HepG2 (cell line): ENCODE measurements around the gene ESF1. TPM values are rescaled to one million over a fixed set of nuclear protein-coding genes. Genes with fewer than 3 reads are reported as not detected.

ENCODE experiments used
- ATM ChIP-seq: fragments of 450-650 bp; IDR thresholded peaks from 2 replicates; pipeline ENCODE4 v1.7.1; 2017; ENCODE audit warnings: mild to moderate bottlenecking, borderline replicate concordance
- FOXJ3 ChIP-seq: sonication (generic); formaldehyde crosslinking; IDR thresholded peaks from 2 replicates; pipeline ENCODE4 v1.4.0; 2020; ENCODE audit warnings: missing genetic modification reagents, mild to moderate bottlenecking, borderline replicate concordance
- GTF2F1 ChIP-seq: fragments of 150-350 bp; IDR thresholded peaks from 2 replicates; pipeline ENCODE4 v1.6.1; 2014; ENCODE audit warnings: low read length
- HMGXB3 ChIP-seq: sonication (generic); formaldehyde crosslinking; IDR thresholded peaks from 2 replicates; pipeline ENCODE4 v1.4.0; 2020; ENCODE audit warnings: missing genetic modification reagents, borderline replicate concordance
- IRF1 ChIP-seq: sonication (generic); formaldehyde crosslinking; IDR thresholded peaks from 2 replicates; pipeline ENCODE4 v1.4.0; 2020; ENCODE audit warnings: low read depth, mild to moderate bottlenecking, missing genetic modification reagents
- KLF15 ChIP-seq: sonication (generic); formaldehyde crosslinking; IDR thresholded peaks from 2 replicates; pipeline ENCODE4 v1.8.1; 2023; ENCODE audit warnings: borderline replicate concordance, mild to moderate bottlenecking, inconsistent platforms, missing genetic modification reagents, mixed read lengths
- LCORL ChIP-seq, 2 experiments: fragments of 450-650 bp in 1 of 2; sonication (generic) in 1 of 2; formaldehyde crosslinking in 1 of 2; IDR thresholded peaks; 2 replicates each; pipeline versions ENCODE4 v1.5.0 to v1.6.1; 2017 to 2020; ENCODE audit warnings: antibody characterized with exemption in 1 of 2, missing genetic modification reagents in 1 of 2
- NR2F1 ChIP-seq, 2 experiments: fragments of 450-650 bp in 1 of 2; formaldehyde crosslinking in 1 of 2; IDR thresholded peaks; 2 replicates each; pipeline versions ENCODE4 v1.5.0 to v1.6.1; 2016 to 2020; ENCODE audit warnings: mild to moderate bottlenecking in 1 of 2, missing compliant biosample characterization in 1 of 2, missing genetic modification reagents in 1 of 2, moderate library complexity in 1 of 2
- RNF2 ChIP-seq: fragments of 450-650 bp; conservative IDR thresholded peaks from 2 replicates; pipeline ENCODE4 v1.6.1; 2016; ENCODE audit warnings: low read depth
- TCF12 ChIP-seq, 2 experiments: fragments of 450-650 bp in 1 of 2; sonication (generic) in 1 of 2; formaldehyde crosslinking in 1 of 2; IDR thresholded peaks; 2 replicates each; pipeline versions ENCODE4 v1.6.1 to v1.8.0; 2017 to 2022; ENCODE audit warnings: antibody characterized with exemption in 1 of 2, mild to moderate bottlenecking in 1 of 2, missing genetic modification reagents in 1 of 2, moderate library complexity in 1 of 2
- THRA ChIP-seq: sonication (generic); formaldehyde crosslinking; IDR thresholded peaks from 2 replicates; pipeline ENCODE4 v1.4.0; 2020; ENCODE audit warnings: missing genetic modification reagents, borderline replicate concordance
- ZBTB39 ChIP-seq: sonication (generic); formaldehyde crosslinking; IDR thresholded peaks from 2 replicates; pipeline ENCODE4 v1.5.0; 2020; ENCODE audit warnings: missing genetic modification reagents
- ZBTB8A ChIP-seq: sonication (generic); formaldehyde crosslinking; IDR thresholded peaks from 2 replicates; pipeline ENCODE4 v1.4.0; 2020; ENCODE audit warnings: mild to moderate bottlenecking, low read depth, missing genetic modification reagents, borderline replicate concordance
- ZNF276 ChIP-seq: sonication (generic); formaldehyde crosslinking; IDR thresholded peaks from 2 replicates; pipeline ENCODE4 v1.4.0; 2020; ENCODE audit warnings: mild to moderate bottlenecking, low read depth, missing genetic modification reagents
- ZNF3 ChIP-seq: IDR thresholded peaks from 2 replicates; pipeline ENCODE4 v1.7.0; 2017; ENCODE audit warnings: inconsistent platforms
- ZNF619 ChIP-seq: sonication (generic); formaldehyde crosslinking; IDR thresholded peaks from 2 replicates; pipeline ENCODE4 v1.4.0; 2020; ENCODE audit warnings: mild to moderate bottlenecking, missing genetic modification reagents
- ZNF780A ChIP-seq: sonication (generic); formaldehyde crosslinking; IDR thresholded peaks from 2 replicates; pipeline ENCODE4 v1.8.0; 2022; ENCODE audit warnings: mild to moderate bottlenecking, missing genetic modification reagents, moderate library complexity
- polyA plus RNA-seq, 8 experiments: library from polyadenylated mRNA; depleted of rRNA in 3 of 8; stranded (reverse) in 7 of 8; unstranded in 1 of 8; fragments of >200 nt; fragmentation: Illumina TruSeq in 4 of 8; extraction: Trizol in 4 of 8; gene quantifications; 2 replicates each; pipeline versions ENCODE4 v1.2.1 to v1.2.3, GENCODE V29; 2011 to 2016; ENCODE audit warnings: low read depth in 4 of 8, missing spikeins in 1 of 8, mixed read lengths in 1 of 8; ENCODE audit not compliant: insufficient read depth in 1 of 8
- total RNA-seq, 5 experiments: library from RNA; depleted of rRNA; stranded (reverse); fragments of >200 nt; fragmentation: Illumina TruSeq; extraction: Trizol; gene quantifications; 2 replicates each; pipeline ENCODE4 v1.2.3, GENCODE V29; 2016; ENCODE audit warnings: low read depth in 1 of 5

Gene ESF1
- total and polyA plus RNA-seq, 2 of the 13 experiments (the other 11 are each of a cell fraction or from before 2014, with no cell fraction given): 7.3 to 66.9 TPM

GRCh38 chr20:13800728-13801134 is 16.0 kb upstream of the ESF1 start (continued):
- 0 out of 2 replicates have a peak, but pooled peaks have one; percentile 64 for TF ChIP-seq ZNF276 (CRISPR knock-in tag)
- TF ChIP-seq LCORL (IDR thresholded peaks at IDR 0.05): no peak
- TF ChIP-seq LCORL (CRISPR knock-in tag; IDR thresholded peaks at IDR 0.05): peak; percentile 80
- no peak for TF ChIP-seq FOXJ3 (CRISPR knock-in tag)
- no peak for TF ChIP-seq ZNF3 (CRISPR knock-in tag)
- TF ChIP-seq KLF15 (CRISPR knock-in tag): no peak
- no peak for TF ChIP-seq HMGXB3
- TF ChIP-seq ZBTB39 (CRISPR knock-in tag): no peak
- TF ChIP-seq ZNF780A (CRISPR knock-in tag): no peak
- no peak for TF ChIP-seq ATM
- TF ChIP-seq ZNF619 (CRISPR knock-in tag): no peak; the same call in 1 of the 2 replicates
- no peak for TF ChIP-seq IRF1 (CRISPR knock-in tag)
- TF ChIP-seq ZBTB8A (CRISPR knock-in tag): no peak
- TF ChIP-seq GTF2F1: no peak
- TF ChIP-seq NR2F1 (CRISPR knock-in tag; IDR thresholded peaks at IDR 0.05): no peak
- peak; percentile 33; the same call in 1 of the 2 replicates for TF ChIP-seq THRA
- no peak for TF ChIP-seq TCF12 (IDR thresholded peaks at IDR 0.05)
- no peak for TF ChIP-seq TCF12 (CRISPR knock-in tag; IDR thresholded peaks at IDR 0.05)
- 0 out of 2 replicates have a peak, but pooled peaks have one; percentile 50 for TF ChIP-seq RNF2
